IPS-18a (cell line): Measurements from ENCODE around the gene NAIF1.
"Not testable (repeated sequence)": the region's sequence is repeated elsewhere in the genome, so short reads cannot be mapped to it uniquely, and the experiment has no call there.

Experiments used
- H3K27ac ChIP-seq: one replicate; pipeline ENCODE4 v1.5.1; 2013; ENCODE audit warnings: low read length
- H3K27me3 ChIP-seq: one replicate; pipeline ENCODE4 v1.6.1; 2013; ENCODE audit warnings: mild to moderate bottlenecking, low read length; ENCODE audit not compliant: control insufficient read depth, insufficient read depth
- H3K36me3 ChIP-seq: one replicate; pipeline ENCODE4 v1.6.1; 2013; ENCODE audit warnings: low read depth, low read length; ENCODE audit not compliant: control insufficient read depth
- H3K4me1 ChIP-seq: one replicate; pipeline ENCODE4 v1.6.1; 2013; ENCODE audit warnings: low read depth, low read length; ENCODE audit not compliant: control insufficient read depth
- H3K4me3 ChIP-seq: one replicate; pipeline ENCODE4 v1.5.1; 2013; ENCODE audit warnings: low read length
- H3K9ac ChIP-seq: one replicate; pipeline ENCODE4 v1.6.1; 2013; ENCODE audit warnings: mild to moderate bottlenecking, low read length, moderate library complexity
- H3K9me3 ChIP-seq: one replicate; pipeline ENCODE4 v1.6.1; 2013; ENCODE audit warnings: low read depth, low read length; ENCODE audit not compliant: control insufficient read depth

NAIF1 gene

GRCh38 chr9:128066713-128067644, at the start of gene NAIF1:
NAIF1 (minus strand) TSS chr9:128067320; CDS start chr9:128067101, 219 bp downstream.
- H3K27ac ChIP-seq, result peak within 1 kb of the TSS; percentile 91
- H3K4me3 ChIP-seq, result peak within 1 kb of the TSS; percentile 81
- peak within 1 kb of the TSS; percentile 82 for H3K9ac ChIP-seq
- no peaks in the 10 kb centered on the region for H3K27me3 ChIP-seq
- H3K4me1 ChIP-seq, result peaks cover 11% of the 10 kb centered on the region
- H3K9me3 ChIP-seq, result no peaks in the 10 kb centered on the region
- H3K36me3 ChIP-seq, result no peaks in the 10 kb centered on the region

- Histone ChIP-seq H3K9me3 (no peaks in the 10 kb centered on the region), H3K4me1 (peaks cover 9% of the 10 kb centered on the region), H3K9ac (no peak overlapping the region), H3K27me3 (no peaks in the 10 kb centered on the region), H3K36me3 (peaks cover under 1% of the 10 kb centered on the region), H3K27ac (no peak overlapping the region), H3K4me3 (no peak overlapping the region)
These were observed 49.3 kb upstream of the NAIF1 start for GRCh38 chr9:128116104-128117083.

GRCh38 chr9:128115187-128116103, 48.3 kb upstream of the NAIF1 start:
- no peak overlapping the region for H3K9ac ChIP-seq
- H3K4me3 ChIP-seq, result no peak overlapping the region
- H3K27me3 ChIP-seq, result no peaks in the 10 kb centered on the region
- H3K36me3 ChIP-seq, result no peaks in the 10 kb centered on the region
- H3K27ac ChIP-seq, result no peak overlapping the region
- no peaks in the 10 kb centered on the region for H3K9me3 ChIP-seq
- H3K4me1 ChIP-seq, result peaks cover 9% of the 10 kb centered on the region

- Histone ChIP-seq H3K4me3 (no peak overlapping the region), H3K27me3 (no peaks in the 10 kb centered on the region), H3K36me3 (peaks cover 3% of the 10 kb centered on the region), H3K4me1 (peaks cover 9% of the 10 kb centered on the region), H3K9ac (no peak overlapping the region), H3K9me3 (no peaks in the 10 kb centered on the region), H3K27ac (no peak overlapping the region)
These were observed 47.4 kb upstream of the NAIF1 start for GRCh38 chr9:128114326-128115186.

GRCh38 chr9:128113526-128114325, 46.6 kb upstream of the NAIF1 start:
- H3K9ac ChIP-seq, result no peak overlapping the region

GRCh38 chr9:128111726-128112125, 44.6 kb upstream of the NAIF1 start:
- H3K27ac ChIP-seq, H3K9me3 ChIP-seq, H3K4me3 ChIP-seq, H3K9ac ChIP-seq, H3K4me1 ChIP-seq, H3K27me3 ChIP-seq: not testable (repeated sequence)
- peaks cover 20% of the 10 kb centered on the region for H3K36me3 ChIP-seq

More at GRCh38 chr9:128113526-128114325, 46.6 kb upstream of the NAIF1 start:
- Histone ChIP-seq H3K36me3 (peaks cover 4% of the 10 kb centered on the region), H3K4me1 (peaks cover 9% of the 10 kb centered on the region), H3K9me3 (no peaks in the 10 kb centered on the region), H3K4me3 (no peak overlapping the region), H3K27ac (no peak overlapping the region), H3K27me3 (no peaks in the 10 kb centered on the region)

GRCh38 chr9:128109050-128109709, 42.1 kb upstream of the NAIF1 start:
- Histone ChIP-seq H3K9ac (no peak overlapping the region), H3K4me1 (no peaks in the 10 kb centered on the region), H3K27me3 (no peaks in the 10 kb centered on the region), H3K36me3 (peaks cover 36% of the 10 kb centered on the region), H3K4me3 (no peak overlapping the region), H3K9me3 (no peaks in the 10 kb centered on the region), H3K27ac (no peak overlapping the region)

GRCh38 chr9:128108269-128109049, 41.3 kb upstream of the NAIF1 start:
- H3K4me1 ChIP-seq, result no peaks in the 10 kb centered on the region
- H3K27ac ChIP-seq, result no peak overlapping the region
- H3K4me3 ChIP-seq, result no peak overlapping the region
- H3K9me3 ChIP-seq, result no peaks in the 10 kb centered on the region
- H3K36me3 ChIP-seq, result peaks cover 41% of the 10 kb centered on the region
- H3K9ac ChIP-seq, result no peak overlapping the region
- H3K27me3 ChIP-seq, result no peaks in the 10 kb centered on the region
